HG02588 (cell line): ENCODE measurements around the gene TRIM7.
"Not testable (repeated sequence)": the region's sequence is repeated elsewhere in the genome, so short reads cannot be mapped to it uniquely, and the experiment has no call there.

Experiments
- ATAC-seq: cut with Tn5 transposase; IDR thresholded peaks from one replicate; pipeline ENCODE4 v1.9.1; 2021; ENCODE audit warnings: mild to moderate bottlenecking, moderate library complexity; ENCODE audit not compliant: unreplicated experiment

Gene TRIM7

DNA sequence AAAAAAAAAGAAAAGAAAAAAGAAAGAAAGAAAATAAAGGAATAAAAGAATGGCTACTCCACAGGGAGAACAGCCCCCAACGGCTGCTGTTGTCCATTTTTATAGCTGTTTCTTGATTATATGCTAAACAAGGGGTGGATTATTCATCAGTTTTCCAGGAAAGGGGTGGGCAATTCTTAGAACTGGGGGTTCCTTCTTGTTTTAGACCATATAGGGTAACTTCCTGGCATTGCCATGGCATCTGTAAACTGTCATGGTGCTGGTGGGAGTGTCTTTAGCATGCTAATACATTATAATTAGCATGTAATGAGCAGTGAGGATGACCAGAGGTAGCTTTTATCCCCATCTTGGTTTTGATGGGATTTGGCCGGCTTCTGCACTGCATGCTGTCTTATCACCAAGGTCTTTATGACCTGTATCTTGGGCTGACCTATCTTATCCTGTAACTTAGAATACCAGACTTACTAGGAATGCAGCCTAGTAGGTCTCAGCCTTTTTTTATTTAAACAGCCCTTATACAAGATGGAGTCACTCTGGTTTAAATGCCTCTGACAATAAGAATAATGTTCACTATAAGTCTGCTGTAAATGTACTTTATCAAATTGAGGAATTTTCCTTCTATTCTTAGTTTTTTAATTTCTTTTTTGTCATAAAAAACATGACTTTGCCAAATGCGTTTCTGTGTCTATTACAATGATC, 28.6 kb downstream of the TRIM7 start:
- ATAC-seq: no peak

DNA sequence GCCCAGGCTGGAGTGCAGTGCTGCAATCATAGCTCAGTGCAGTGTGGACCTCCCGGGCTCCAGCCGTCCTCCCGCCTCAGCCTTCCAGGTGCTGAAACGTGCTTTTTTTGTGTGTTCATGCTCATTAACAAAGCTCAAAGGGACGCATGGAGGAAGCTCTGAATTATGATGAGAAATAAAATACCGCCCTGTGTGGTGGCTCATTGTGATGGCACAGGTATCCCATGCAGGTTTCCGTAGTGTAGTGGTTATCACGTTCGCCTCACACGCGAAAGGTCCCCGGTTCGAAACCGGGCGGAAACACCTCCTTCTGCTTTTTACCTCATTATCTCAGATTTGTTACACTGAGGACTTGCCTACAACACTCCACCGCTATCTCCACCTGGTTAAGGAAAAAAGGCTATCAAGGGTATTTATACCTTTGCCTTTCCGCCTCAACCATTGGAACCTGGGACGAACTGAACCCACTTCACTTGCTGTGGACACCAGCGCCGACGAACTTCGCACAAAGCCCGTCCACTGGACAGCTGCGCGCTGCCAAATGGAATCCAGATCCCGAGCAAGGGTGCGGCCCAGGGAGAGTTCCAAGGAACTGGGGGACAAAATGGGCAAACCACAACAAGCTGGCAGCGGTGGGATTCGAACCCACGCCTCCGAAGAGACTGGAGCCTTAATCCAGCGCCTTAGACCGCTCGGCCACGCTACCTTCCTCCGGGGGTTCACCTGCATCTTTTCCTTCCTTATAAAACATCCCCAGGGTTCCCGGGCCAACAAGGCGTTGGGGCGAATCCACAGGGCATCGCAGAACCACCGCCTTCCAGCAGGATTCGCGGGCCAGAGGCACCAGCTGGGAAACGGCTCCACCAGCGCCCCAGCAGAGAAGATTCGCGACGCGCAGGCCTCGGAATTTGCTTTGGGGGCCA, 31.3 kb downstream of the TRIM7 start:
- peak; percentile 46 for ATAC-seq

GRCh38 chr5:181173027-181173419, 32.0 kb downstream of the TRIM7 start:
- no peak for ATAC-seq

DNA sequence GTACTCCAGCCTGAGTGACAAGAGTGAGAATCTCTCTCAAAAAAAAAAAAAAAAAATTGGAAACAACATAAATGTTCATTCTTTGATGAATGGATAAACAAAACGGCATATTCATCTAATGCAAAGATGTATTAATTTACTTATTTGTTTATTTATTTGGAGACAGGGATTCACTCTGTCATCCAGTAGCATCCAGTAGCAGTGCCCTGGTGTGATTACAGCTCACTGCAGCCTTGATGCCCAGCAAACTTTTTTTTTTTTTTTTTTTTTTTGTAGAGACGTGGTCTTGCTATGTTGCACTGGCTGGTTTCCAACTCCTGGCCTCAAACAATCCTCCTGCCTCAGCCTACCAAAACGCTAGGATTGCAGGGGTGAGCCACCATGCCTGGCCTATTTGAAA, 33.2 kb downstream of the TRIM7 start:
- ATAC-seq: no peak

DNA sequence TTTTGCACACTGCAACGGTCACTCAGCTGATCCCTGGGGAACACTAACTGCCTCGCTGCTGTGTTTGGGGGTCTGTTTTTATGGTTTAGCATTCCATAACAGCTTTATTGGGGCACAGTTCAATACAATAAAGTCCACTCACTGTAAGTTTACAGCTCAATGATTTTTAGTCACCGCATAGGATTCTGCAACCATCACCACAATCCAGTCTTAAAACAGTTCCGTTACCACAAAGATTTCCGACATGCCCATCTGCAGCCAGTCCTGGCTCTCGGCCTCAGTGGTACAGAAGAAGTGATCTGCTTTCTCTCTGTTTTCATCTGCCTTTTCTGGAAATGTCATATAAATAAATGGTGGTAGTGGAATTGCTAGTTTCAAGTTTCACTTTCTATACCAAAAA, 34.0 kb downstream of the TRIM7 start:
- no peak for ATAC-seq

GRCh38 chr5:181170237-181170825, 34.7 kb downstream of the TRIM7 start:
- no peak for ATAC-seq

DNA sequence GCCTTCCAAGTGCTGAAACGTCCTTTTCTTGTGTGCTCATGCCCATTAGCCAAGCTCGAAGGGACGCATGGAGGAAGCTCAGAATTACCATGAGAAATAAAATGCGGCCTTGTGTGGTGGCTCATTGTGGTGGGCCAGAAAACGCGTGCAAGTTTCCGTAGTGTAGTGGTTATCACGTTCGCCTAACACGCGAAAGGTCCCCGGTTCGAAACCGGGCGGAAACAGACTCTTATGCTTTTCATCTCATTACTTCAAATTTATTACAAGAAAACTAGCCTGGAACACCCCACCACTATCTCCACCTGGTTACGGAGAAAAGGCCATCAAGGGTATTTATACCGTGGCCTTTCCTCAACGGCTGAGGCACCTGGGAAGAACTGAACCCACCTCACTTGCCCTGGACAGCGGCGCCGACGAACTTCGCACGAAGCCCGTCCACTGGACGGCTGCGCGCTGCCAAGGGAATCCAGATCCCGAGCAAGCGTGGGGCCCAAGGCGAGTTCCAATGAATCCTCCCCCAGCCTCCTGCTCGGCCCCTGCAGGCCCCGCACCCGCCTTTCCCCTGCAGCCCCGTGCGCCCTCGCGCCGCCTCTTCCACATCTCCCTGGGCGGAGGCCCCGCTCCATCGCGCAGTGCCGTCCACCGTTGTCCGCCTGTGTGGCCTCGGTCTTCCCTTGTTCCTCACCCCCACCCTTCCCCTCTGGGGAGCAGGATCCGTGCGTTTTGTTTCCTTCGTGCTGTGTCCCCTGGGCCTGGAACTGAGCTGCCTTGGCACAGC, 35.3 kb downstream of the TRIM7 start:
- ATAC-seq: peak; percentile 35

- ATAC-seq: no peak
Measured at GRCh38 chr5:181168595-181169118, 36.3 kb downstream of the TRIM7 start.

DNA sequence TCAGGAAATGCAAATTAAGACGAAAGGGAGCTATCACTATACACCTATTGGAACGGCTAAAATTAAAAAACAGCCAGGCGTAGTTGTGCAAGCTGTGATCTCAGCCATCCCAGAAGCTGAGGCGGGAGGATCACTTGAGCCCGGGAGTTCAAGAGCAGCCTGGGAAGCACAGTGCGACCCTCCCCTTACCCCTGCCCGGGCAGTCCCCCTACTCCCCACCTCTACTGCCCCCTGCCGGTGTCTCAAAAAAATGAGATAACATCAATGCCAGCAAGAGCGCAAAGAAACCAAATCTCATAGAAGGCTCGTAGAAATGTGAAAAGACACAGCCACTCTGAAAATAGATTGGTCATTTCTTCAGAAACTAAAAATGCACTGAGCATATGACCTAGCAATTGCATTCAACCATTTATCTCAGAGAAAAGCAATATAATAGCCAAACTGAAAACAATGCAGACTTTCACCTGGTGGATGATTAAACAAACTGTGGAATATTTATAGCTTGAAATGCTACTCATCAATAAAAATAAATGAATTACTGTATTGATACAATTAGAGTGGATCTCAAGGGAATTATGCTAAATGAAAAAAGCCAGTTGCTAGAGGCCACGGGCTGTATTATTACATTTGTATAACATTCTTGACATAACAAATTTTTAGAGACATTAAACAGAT, 37.0 kb downstream of the TRIM7 start:
- ATAC-seq: no peak

GRCh38 chr5:181166812-181167733, 37.9 kb downstream of the TRIM7 start:
- ATAC-seq: no peak

GRCh38 chr5:181164076-181164952, 40.7 kb downstream of the TRIM7 start:
- no peak for ATAC-seq

GRCh38 chr5:181163487-181164075, 41.4 kb downstream of the TRIM7 start:
- no peak for ATAC-seq

- ATAC-seq: no peak
Measured at GRCh38 chr5:181161534-181162175, 43.3 kb downstream of the TRIM7 start.

- ATAC-seq: not testable (repeated sequence)
Measured at GRCh38 chr5:181160755-181161533, 44.1 kb downstream of the TRIM7 start.

GRCh38 chr5:181160152-181160754, 44.7 kb downstream of the TRIM7 start:
- ATAC-seq: peak; percentile 62
